ENCODE results near the gene GPC6. TPM values are rescaled to one million over a fixed set of nuclear protein-coding genes. Genes with fewer than 3 reads are reported as not detected.

Gene GPC6
- total RNA-seq, 3 donors from 2014 or later (not counting 1 experiment from before 2014, with no cell fraction given) = not detected

DNA sequence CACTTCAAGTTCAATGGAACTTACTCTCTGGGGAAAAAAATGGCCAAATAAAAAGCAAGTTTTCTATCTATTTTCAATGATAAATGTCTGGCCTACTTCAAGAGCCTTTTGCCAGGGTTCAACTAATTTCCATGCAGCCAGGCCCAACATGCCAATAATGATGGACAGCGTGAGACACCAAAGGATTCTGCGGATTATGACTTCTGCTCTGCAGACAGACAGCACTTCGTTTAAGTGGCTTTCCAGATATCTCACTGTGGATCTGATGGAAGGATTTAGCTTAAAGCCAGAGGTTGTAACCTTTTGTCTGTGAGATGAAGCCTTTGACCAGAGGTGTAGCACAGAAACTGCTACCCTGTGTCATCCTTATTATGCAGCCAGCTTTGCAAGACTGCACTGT is 638.6 kb downstream of the GPC6 start:
- Mint-ChIP-seq H3K27ac (no peak overlapping the region), H3K27me3 (ENCODE audit: low read depth in 2 of 2) (no peaks in the 10 kb centered on the region), H3K36me3 (no peaks in the 10 kb centered on the region), H3K4me3 (no peak overlapping the region), H3K9me3 (peaks cover 0 to 6% of the 10 kb centered on the region in 2 donors), H3K4me1 (no peaks in the 10 kb centered on the region)
- H3K27ac ChIP-seq (ENCODE audit: low read length) = no peak overlapping the region
- TF ChIP-seq, protein P1, sequence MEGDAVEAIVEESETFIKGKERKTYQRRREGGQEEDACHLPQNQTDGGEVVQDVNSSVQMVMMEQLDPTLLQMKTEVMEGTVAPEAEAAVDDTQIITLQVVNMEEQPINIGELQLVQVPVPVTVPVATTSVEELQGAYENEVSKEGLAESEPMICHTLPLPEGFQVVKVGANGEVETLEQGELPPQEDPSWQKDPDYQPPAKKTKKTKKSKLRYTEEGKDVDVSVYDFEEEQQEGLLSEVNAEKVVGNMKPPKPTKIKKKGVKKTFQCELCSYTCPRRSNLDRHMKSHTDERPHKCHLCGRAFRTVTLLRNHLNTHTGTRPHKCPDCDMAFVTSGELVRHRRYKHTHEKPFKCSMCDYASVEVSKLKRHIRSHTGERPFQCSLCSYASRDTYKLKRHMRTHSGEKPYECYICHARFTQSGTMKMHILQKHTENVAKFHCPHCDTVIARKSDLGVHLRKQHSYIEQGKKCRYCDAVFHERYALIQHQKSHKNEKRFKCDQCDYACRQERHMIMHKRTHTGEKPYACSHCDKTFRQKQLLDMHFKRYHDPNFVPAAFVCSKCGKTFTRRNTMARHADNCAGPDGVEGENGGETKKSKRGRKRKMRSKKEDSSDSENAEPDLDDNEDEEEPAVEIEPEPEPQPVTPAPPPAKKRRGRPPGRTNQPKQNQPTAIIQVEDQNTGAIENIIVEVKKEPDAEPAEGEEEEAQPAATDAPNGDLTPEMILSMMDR (IDR thresholded peaks at IDR 0.05) = no peak
- no peak for ATAC-seq
- no peaks in the 10 kb centered on the region for H3K36me3 ChIP-seq (ENCODE audit: control insufficient read depth, insufficient read depth, low read length)
- WGBS (ENCODE audit: insufficient coverage) = 86% methylated on average over 3 of the region's 3 CpGs
- DNase-seq = no peak
- intact Hi-C loops (cut with micrococcal nuclease) = no loop called here
- H3K4me1 ChIP-seq (ENCODE audit: control insufficient read depth, insufficient read depth, low read length) = no peaks in the 10 kb centered on the region
- no peak overlapping the region for H3K4me3 ChIP-seq (ENCODE audit: low read length)
- H3K27me3 ChIP-seq (ENCODE audit: control insufficient read depth, insufficient read depth, low read length) = no peaks in the 10 kb centered on the region
- no peaks in the 10 kb centered on the region for H3K9me3 ChIP-seq (ENCODE audit: control insufficient read depth, insufficient read depth, low read length)

DNA sequence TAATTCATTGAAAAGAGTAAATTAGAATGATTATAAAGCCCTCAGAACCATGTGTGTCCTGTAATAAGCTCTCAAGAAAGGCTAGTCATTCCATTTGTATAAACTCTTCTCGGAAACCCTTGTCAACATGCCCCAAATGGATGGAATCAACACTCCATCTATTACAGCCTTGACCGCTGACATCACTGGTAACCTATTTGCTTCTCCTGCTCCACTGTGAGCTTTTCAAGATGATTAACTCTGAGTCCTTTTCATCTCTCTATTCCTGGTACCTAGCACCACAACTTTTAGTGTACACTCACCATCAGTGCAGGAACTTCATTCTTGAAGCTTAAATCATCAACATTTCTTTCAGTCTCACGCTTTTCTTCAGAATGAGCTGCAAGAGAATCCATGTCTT is 640.9 kb downstream of the GPC6 start:
- TF ChIP-seq, protein P1 (IDR thresholded peaks at IDR 0.05) = no peak
- Mint-ChIP-seq H3K27ac (no peak overlapping the region), H3K4me3 (no peak overlapping the region), H3K27me3 (ENCODE audit: low read depth in 2 of 2) (no peaks in the 10 kb centered on the region), H3K36me3 (no peaks in the 10 kb centered on the region), H3K4me1 (no peaks in the 10 kb centered on the region), H3K9me3 (peaks cover 2 to 6% of the 10 kb centered on the region in 2 donors)
- Histone ChIP-seq H3K36me3 (ENCODE audit: control insufficient read depth, insufficient read depth, low read length) (no peaks in the 10 kb centered on the region), H3K4me3 (ENCODE audit: low read length) (no peak overlapping the region), H3K4me1 (ENCODE audit: control insufficient read depth, insufficient read depth, low read length) (no peaks in the 10 kb centered on the region), H3K9me3 (ENCODE audit: control insufficient read depth, insufficient read depth, low read length) (no peaks in the 10 kb centered on the region), H3K27me3 (ENCODE audit: control insufficient read depth, insufficient read depth, low read length) (no peaks in the 10 kb centered on the region), H3K27ac (ENCODE audit: low read length) (no peak overlapping the region)
- DNase-seq (no peak), ATAC-seq (no peak)
- intact Hi-C loops (cut with micrococcal nuclease) = no loop called here
- 92% methylated on average over 3 of the region's 3 CpGs for WGBS (ENCODE audit: insufficient coverage)

DNA sequence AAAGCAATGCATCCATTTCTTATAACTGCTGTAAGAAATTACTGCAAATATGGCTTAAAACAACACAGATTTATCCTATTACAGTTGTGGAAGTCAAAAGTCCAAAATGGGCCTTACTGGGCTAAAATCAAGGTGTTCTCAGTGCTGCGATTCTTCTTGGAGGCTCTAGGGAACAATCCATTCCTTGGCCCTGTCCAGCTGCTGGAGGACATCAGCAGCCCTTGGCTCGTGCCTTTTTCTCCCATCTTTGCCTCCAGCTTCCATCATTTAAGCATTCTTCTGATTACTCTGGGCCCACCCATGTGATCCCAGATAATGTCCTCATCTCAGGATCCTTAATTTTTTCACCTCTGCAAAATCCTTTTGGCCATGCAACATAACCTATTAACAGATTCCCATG is 645.8 kb downstream of the GPC6 start:
- Histone ChIP-seq H3K27ac (ENCODE audit: low read length) (no peak overlapping the region), H3K4me1 (ENCODE audit: control insufficient read depth, insufficient read depth, low read length) (no peaks in the 10 kb centered on the region), H3K27me3 (ENCODE audit: control insufficient read depth, insufficient read depth, low read length) (no peaks in the 10 kb centered on the region), H3K9me3 (ENCODE audit: control insufficient read depth, insufficient read depth, low read length) (no peaks in the 10 kb centered on the region), H3K4me3 (ENCODE audit: low read length) (no peak overlapping the region), H3K36me3 (ENCODE audit: control insufficient read depth, insufficient read depth, low read length) (no peaks in the 10 kb centered on the region)
- Mint-ChIP-seq H3K4me1 (no peaks in the 10 kb centered on the region), H3K27me3 (ENCODE audit: low read depth in 2 of 2) (no peaks in the 10 kb centered on the region), H3K27ac (no peak overlapping the region), H3K36me3 (no peaks in the 10 kb centered on the region), H3K4me3 (no peak overlapping the region), H3K9me3 (peaks cover 3 to 5% of the 10 kb centered on the region in 2 donors)
- intact Hi-C loops (cut with micrococcal nuclease) = no loop called here
- DNase-seq = no peak
- TF ChIP-seq, protein P1 (IDR thresholded peaks at IDR 0.05) = no peak
- ATAC-seq = no peak
- WGBS (ENCODE audit: insufficient coverage) = 73% methylated on average over 2 of the region's 2 CpGs

DNA sequence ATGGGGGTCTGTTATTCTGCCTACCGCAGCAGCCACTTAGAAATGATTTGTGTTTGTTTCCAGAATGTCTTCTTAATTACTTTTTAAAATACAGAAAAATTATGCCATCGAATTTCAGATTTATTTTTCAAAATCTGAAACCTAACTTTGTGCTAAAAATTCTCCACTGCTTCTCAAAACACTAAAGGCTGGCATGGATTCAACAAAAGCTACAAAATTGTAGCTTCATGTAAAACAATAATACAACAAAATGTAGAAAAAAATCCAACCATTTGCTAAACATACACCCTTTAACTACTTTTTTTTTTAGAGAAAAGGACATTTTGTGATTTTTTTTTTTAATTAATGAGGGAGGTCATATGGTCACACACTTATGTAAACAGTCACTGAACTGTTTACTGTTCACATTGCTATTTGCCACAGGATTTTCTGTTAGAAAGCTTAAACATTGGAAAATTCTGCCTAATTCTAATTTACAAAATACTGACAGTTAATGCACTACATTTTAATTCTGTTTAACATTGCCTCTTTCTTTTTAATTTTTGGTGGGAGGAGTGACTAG is 646.3 kb downstream of the GPC6 start:
- Mint-ChIP-seq H3K27ac (no peak overlapping the region), H3K9me3 (peaks cover 6 to 8% of the 10 kb centered on the region in 2 donors)

More for the DNA sequence above, 646.3 kb downstream of the GPC6 start:
- DNase-seq (no peak), ATAC-seq (no peak)
- Histone ChIP-seq H3K4me3 (ENCODE audit: low read length) (no peak overlapping the region), H3K27ac (ENCODE audit: low read length) (no peak overlapping the region), H3K36me3 (ENCODE audit: control insufficient read depth, insufficient read depth, low read length) (no peaks in the 10 kb centered on the region), H3K9me3 (ENCODE audit: control insufficient read depth, insufficient read depth, low read length) (no peaks in the 10 kb centered on the region), H3K4me1 (ENCODE audit: control insufficient read depth, insufficient read depth, low read length) (no peaks in the 10 kb centered on the region), H3K27me3 (ENCODE audit: control insufficient read depth, insufficient read depth, low read length) (no peaks in the 10 kb centered on the region)
- no peaks in the 10 kb centered on the region for H3K27me3 Mint-ChIP-seq (ENCODE audit: low read depth in 2 of 2)
- no peak overlapping the region for H3K4me3 Mint-ChIP-seq
- H3K36me3 Mint-ChIP-seq = no peaks in the 10 kb centered on the region
- intact Hi-C loops (cut with micrococcal nuclease) = no loop called here
- WGBS (ENCODE audit: insufficient coverage) = 58% methylated on average over 1 of the region's 2 CpGs
- TF ChIP-seq, protein P1 (IDR thresholded peaks at IDR 0.05) = no peak
- H3K4me1 Mint-ChIP-seq = no peaks in the 10 kb centered on the region

All from natural killer cell (primary cell).